MM.1S (cell line): ENCODE data around the gene HIBCH.
"Not testable (repeated sequence)": the region's sequence is repeated elsewhere in the genome, so short reads cannot be mapped to it uniquely, and the experiment has no call there.

ENCODE experiments used
- DNase-seq: peaks from one replicate; pipeline ENCODE4 v3.0.0-alpha.2; 2015
- H2AFZ ChIP-seq: fragments of 300-600 bp; sonication (generic); 2 replicates; pipeline ENCODE4 v1.6.0; 2016; ENCODE audit warnings: antibody characterized with exemption, low read length
- H3F3A ChIP-seq: fragments of 300-600 bp; sonication (generic); 2 replicates; pipeline ENCODE4 v1.6.1; 2016; ENCODE audit warnings: mild to moderate bottlenecking, antibody characterized with exemption, low read length, moderate library complexity, mixed read lengths; ENCODE audit not compliant: insufficient read depth
- H3K27ac ChIP-seq: fragments of 300-600 bp; sonication (generic); 2 replicates; pipeline ENCODE4 v1.5.1; 2016; ENCODE audit warnings: mild to moderate bottlenecking, low read length
- H3K27me3 ChIP-seq: fragments of 300-600 bp; sonication (generic); replicated peaks from 2 replicates; pipeline ENCODE4 v1.6.0; 2016; ENCODE audit warnings: low read length; ENCODE audit not compliant: insufficient read depth
- H3K36me3 ChIP-seq: fragments of 300-600 bp; sonication (generic); replicated peaks from 2 replicates; pipeline ENCODE4 v1.6.1; 2016; ENCODE audit warnings: mild to moderate bottlenecking, low read length, mixed read lengths; ENCODE audit not compliant: insufficient read depth
- H3K4me1 ChIP-seq: fragments of 300-600 bp; sonication (generic); 2 replicates; pipeline ENCODE4 v1.6.1; 2016; ENCODE audit warnings: low read length, mixed read lengths
- H3K4me2 ChIP-seq: fragments of 300-600 bp; sonication (generic); 2 replicates; pipeline ENCODE4 v1.6.0; 2016; ENCODE audit warnings: low read depth, low read length
- H3K4me3 ChIP-seq: fragments of 300-600 bp; sonication (generic); 2 replicates; pipeline ENCODE4 v1.5.1; 2016; ENCODE audit warnings: low read length, mixed read lengths
- H3K79me2 ChIP-seq: fragments of 300-600 bp; sonication (generic); 2 replicates; pipeline ENCODE4 v1.6.1; 2016; ENCODE audit warnings: mixed run types, low read length, mixed read lengths
- H3K9ac ChIP-seq: fragments of 300-600 bp; sonication (generic); 2 replicates; pipeline ENCODE4 v1.6.1; 2016; ENCODE audit warnings: low read length, mixed read lengths
- H3K9me2 ChIP-seq: fragments of 300-600 bp; sonication (generic); replicated peaks from 2 replicates; pipeline ENCODE4 v1.6.1; 2016; ENCODE audit warnings: mild to moderate bottlenecking, low read length, mixed read lengths; ENCODE audit not compliant: insufficient read depth
- H3K9me3 ChIP-seq: fragments of 300-600 bp; sonication (generic); replicated peaks from 2 replicates; pipeline ENCODE4 v1.6.1; 2016; ENCODE audit warnings: mild to moderate bottlenecking, low read length, mixed read lengths; ENCODE audit not compliant: insufficient read depth
- H4K20me1 ChIP-seq: fragments of 300-600 bp; sonication (generic); 2 replicates; pipeline ENCODE4 v1.6.1; 2016; ENCODE audit warnings: mild to moderate bottlenecking, low read length, moderate library complexity, mixed read lengths; ENCODE audit not compliant: insufficient read depth
- CTCF ChIP-seq: fragments of 300-600 bp; sonication (generic); IDR thresholded peaks from 2 replicates; pipeline ENCODE4 v1.5.1; 2016; ENCODE audit warnings: antibody characterized with exemption, low read length, mixed read lengths
- EZH2 ChIP-seq: fragments of 300-600 bp; sonication (generic); optimal IDR thresholded peaks from 2 replicates; pipeline ENCODE3; 2017; ENCODE audit warnings: low read depth, mild to moderate bottlenecking, antibody characterized with exemption, low read length, mixed read lengths
- EZH2phosphoT487 ChIP-seq: fragments of 300-600 bp; sonication (generic); IDR thresholded peaks from 2 replicates; pipeline ENCODE4 v1.6.1; 2018; ENCODE audit warnings: antibody characterized with exemption, low read length

Gene HIBCH

DNA sequence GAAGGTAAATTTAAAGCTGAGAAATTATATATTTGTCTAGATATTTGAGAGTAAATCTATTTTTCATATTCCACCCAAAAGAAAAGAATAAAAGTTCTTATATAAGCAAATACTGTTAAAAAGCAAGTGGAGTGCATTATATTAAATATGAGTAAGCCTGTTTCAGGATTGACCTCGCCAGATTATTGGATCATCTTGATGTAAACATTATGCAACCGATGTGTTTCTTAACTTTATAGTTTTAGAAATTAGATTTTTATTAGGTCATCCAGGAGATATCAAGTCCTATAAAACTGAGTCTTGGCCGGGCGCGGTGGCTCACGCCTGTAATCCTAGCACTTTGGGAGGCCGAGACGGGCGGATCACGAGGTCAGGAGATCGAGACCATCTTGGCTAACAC is 156.8 kb downstream of the HIBCH start:
- Histone ChIP-seq H3K9me3 (no peaks in the 10 kb centered on the region; the same call in 1 of the 2 replicates), H3K27me3 (no peaks in the 10 kb centered on the region), H3K4me1 (peaks cover 8% of the 10 kb centered on the region), H3K4me3 (no peak overlapping the region), H3K27ac (no peak overlapping the region), H3F3A (no peaks in the 10 kb centered on the region), H3K9ac (no peak overlapping the region), H2AFZ (no peak overlapping the region), H3K4me2 (no peak overlapping the region), H3K79me2 (no peaks in the 10 kb centered on the region), H4K20me1 (no peaks in the 10 kb centered on the region), H3K36me3 (no peaks in the 10 kb centered on the region), H3K9me2 (no peaks in the 10 kb centered on the region)
- DNase-seq: no peak
- TF ChIP-seq EZH2: no peak
- no peak for TF ChIP-seq EZH2phosphoT487
- no peak for TF ChIP-seq CTCF

GRCh38 chr2:190159453-190159852 is 160.2 kb downstream of the HIBCH start:
- H3K4me3 ChIP-seq: no peak overlapping the region
- H2AFZ ChIP-seq: peak overlapping the region; percentile 32; the same call in 1 of the 2 replicates
- H3K79me2 ChIP-seq: no peaks in the 10 kb centered on the region
- TF ChIP-seq EZH2phosphoT487 (no peak), EZH2 (no peak), CTCF (no peak)
- H3K27me3 ChIP-seq: no peaks in the 10 kb centered on the region
- no peaks in the 10 kb centered on the region for H3K36me3 ChIP-seq
- H3K4me2 ChIP-seq: no peak overlapping the region
- DNase-seq: no peak
- no peak overlapping the region for H3K27ac ChIP-seq
- H4K20me1 ChIP-seq: no peaks in the 10 kb centered on the region
- H3K9me2 ChIP-seq: no peaks in the 10 kb centered on the region
- peaks cover 8% of the 10 kb centered on the region for H3K4me1 ChIP-seq
- no peaks in the 10 kb centered on the region for H3F3A ChIP-seq
- H3K9ac ChIP-seq: no peak overlapping the region
- no peaks in the 10 kb centered on the region for H3K9me3 ChIP-seq

DNA sequence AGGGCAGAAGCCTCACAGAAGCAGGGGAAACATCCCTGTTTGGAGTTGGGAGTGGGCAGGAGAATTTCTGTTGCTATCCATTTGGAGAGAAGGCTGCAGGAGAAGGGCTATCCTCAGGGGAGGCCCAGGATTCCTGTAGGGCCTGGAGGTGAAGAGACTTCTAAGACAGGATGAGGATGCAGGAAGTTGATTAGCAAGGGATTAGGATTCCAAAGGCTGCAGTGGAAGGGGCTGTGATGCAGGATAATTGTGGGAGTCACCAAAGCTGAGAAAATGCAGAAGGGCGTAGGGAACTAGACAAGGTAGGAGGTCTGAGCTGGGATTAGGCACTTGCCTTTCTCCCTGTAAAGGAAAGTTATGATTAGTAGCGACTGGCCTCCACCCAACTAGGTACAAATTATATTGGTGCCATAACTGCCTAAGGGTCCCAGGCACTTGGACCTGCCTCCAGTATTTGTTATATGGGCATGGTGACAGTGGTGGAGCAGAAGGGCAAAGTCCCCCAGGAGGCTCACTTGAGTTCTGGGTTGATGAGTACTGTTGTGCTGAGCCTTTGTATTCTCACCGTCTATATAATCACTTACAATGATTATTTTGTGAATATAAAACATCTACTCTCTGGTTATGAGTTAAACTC is 160.7 kb downstream of the HIBCH start:
- Histone ChIP-seq H3K79me2 (no peaks in the 10 kb centered on the region), H3K27me3 (no peaks in the 10 kb centered on the region), H3K9ac (peak overlapping the region; percentile 28; the same call in 1 of the 2 replicates), H3K9me2 (no peaks in the 10 kb centered on the region), H3K27ac (peak overlapping the region; percentile 27; the same call in 1 of the 2 replicates), H3K36me3 (no peaks in the 10 kb centered on the region), H2AFZ (peak overlapping the region; percentile 76), H3K4me2 (peak overlapping the region; percentile 52; the same call in 1 of the 2 replicates), H3K4me3 (no peak overlapping the region), H3F3A (no peaks in the 10 kb centered on the region), H4K20me1 (no peaks in the 10 kb centered on the region), H3K4me1 (peaks cover 8% of the 10 kb centered on the region), H3K9me3 (no peaks in the 10 kb centered on the region)
- TF ChIP-seq EZH2phosphoT487 (no peak), EZH2 (no peak), CTCF (no peak)
- DNase-seq: no peak

GRCh38 chr2:190157613-190158528 is 161.8 kb downstream of the HIBCH start:
- not testable (repeated sequence) for H3K9me3 ChIP-seq, H3K79me2 ChIP-seq, H3K9me2 ChIP-seq, H3K36me3 ChIP-seq, H3K27me3 ChIP-seq, H4K20me1 ChIP-seq, H3F3A ChIP-seq, H3K4me1 ChIP-seq, H3K4me3 ChIP-seq, DNase-seq
- peak overlapping the region; percentile 35; the same call in 1 of the 2 replicates for H3K9ac ChIP-seq
- peak overlapping the region; percentile 60; the same call in 1 of the 2 replicates for H3K27ac ChIP-seq
- H3K4me2 ChIP-seq: peak overlapping the region; percentile 52; the same call in 1 of the 2 replicates
- peak overlapping the region; percentile 50 for H2AFZ ChIP-seq
